ENCODE results near the gene KLHL2. TPM values are rescaled to one million over a fixed set of nuclear protein-coding genes. Genes with fewer than 3 reads are reported as not detected.
A peak's percentile ranks its signal among the peaks of the same experiment; 100 is the strongest.
"Not testable (repeated sequence)": the region's sequence is repeated elsewhere in the genome, so short reads cannot be mapped to it uniquely, and the experiment has no call there.

The KLHL2 gene
- total RNA-seq, 6 donors from 2014 or later = 25.1 to 57.6 (median 41.5) TPM

- Histone ChIP-seq H3K27ac (peak overlapping the region in 1 of 4 donors; percentile 8), H3K36me3 (peaks cover 0 to 43% (median 3%) of the 10 kb centered on the region in 4 donors), H3K4me3 (peak overlapping the region in 1 of 4 donors; percentile 99), H3K9me3 (no peaks in the 10 kb centered on the region), H3K27me3 (no peaks in the 10 kb centered on the region), H3K4me1 (peaks cover 11 to 29% (median 17%) of the 10 kb centered on the region in 4 donors)
- ATAC-seq (ENCODE audit: low FRiP score in 2 of 2) = no peak
- TF ChIP-seq, protein P1, sequence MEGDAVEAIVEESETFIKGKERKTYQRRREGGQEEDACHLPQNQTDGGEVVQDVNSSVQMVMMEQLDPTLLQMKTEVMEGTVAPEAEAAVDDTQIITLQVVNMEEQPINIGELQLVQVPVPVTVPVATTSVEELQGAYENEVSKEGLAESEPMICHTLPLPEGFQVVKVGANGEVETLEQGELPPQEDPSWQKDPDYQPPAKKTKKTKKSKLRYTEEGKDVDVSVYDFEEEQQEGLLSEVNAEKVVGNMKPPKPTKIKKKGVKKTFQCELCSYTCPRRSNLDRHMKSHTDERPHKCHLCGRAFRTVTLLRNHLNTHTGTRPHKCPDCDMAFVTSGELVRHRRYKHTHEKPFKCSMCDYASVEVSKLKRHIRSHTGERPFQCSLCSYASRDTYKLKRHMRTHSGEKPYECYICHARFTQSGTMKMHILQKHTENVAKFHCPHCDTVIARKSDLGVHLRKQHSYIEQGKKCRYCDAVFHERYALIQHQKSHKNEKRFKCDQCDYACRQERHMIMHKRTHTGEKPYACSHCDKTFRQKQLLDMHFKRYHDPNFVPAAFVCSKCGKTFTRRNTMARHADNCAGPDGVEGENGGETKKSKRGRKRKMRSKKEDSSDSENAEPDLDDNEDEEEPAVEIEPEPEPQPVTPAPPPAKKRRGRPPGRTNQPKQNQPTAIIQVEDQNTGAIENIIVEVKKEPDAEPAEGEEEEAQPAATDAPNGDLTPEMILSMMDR (IDR thresholded peaks at IDR 0.05) = no peak
- TF ChIP-seq POLR2AphosphoS5 (IDR thresholded peaks at IDR 0.05) (no peak), POLR2A (IDR thresholded peaks at IDR 0.05) (no peak), EP300 (IDR thresholded peaks at IDR 0.05) (no peak)
- 38 to 55% methylated on average over 1 of the region's 1 CpG for WGBS, 2 donors
- DNase-seq = no peak
These were observed 125.1 kb downstream of the KLHL2 start for GRCh38 chr4:165332502-165332901.

DNA sequence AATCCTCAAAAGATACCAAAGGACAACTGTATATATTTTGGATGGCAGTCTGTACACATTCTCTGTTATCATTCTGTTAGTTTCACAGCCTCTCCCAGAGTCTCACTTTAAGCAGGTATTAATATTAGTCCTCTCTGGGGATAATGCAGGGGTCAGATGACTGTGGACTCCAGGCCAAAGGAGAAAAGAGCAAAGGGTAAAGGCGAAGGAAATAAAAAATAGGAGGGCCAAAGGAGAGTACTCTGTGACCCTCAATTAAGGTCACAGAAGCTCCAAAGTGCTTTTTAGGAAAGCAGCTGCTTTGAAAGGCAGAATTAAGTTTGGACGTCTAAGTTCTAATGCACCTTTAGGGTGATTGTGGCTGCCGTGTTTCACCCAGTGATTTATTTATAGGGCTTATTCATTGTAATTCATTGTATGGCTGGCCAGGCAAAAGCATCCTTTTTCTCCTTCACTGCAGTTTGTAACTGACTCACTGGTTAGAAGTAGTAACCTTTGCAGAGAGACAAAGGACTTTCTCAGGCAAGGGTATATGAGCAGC lies 127.9 kb downstream of the KLHL2 start:
- H3K27ac ChIP-seq = no peak overlapping the region

DNA sequence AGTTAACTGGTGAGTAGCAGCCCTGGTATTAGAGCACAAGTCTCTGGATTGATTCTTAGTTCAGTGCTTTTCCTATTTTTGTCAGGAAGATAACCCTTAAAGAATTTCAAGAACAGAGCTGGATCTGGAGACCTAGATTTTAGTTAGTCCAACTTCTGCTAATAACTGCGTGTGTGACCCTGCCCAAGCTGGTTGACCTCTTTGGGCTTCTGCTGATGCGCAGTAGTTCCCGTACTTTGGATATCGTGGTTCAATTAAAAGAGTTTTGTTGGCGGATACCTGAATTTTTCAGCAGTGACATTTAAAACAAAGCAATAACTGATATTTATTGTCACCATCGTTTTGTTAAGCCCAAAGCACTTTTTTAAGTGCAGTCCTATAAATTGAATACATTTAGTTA lies 129.4 kb downstream of the KLHL2 start:
- no peak overlapping the region for H3K4me3 ChIP-seq
- TF ChIP-seq POLR2AphosphoS5 (IDR thresholded peaks at IDR 0.05) = no peak
- no peak for TF ChIP-seq EP300 (IDR thresholded peaks at IDR 0.05)
- TF ChIP-seq, protein P1 (IDR thresholded peaks at IDR 0.05) = no peak
- TF ChIP-seq POLR2A (IDR thresholded peaks at IDR 0.05) = no peak
- H3K36me3 ChIP-seq = peaks cover 4 to 61% (median 16%) of the 10 kb centered on the region in 4 donors
- ATAC-seq (ENCODE audit: low FRiP score in 2 of 2) (no peak), DNase-seq (no peak)
- no peaks in the 10 kb centered on the region for H3K27me3 ChIP-seq
- 90 to 92% methylated on average over 6 of the region's 6 CpGs for WGBS, 2 donors
- no peaks in the 10 kb centered on the region for H3K9me3 ChIP-seq
- H3K27ac ChIP-seq = no peak overlapping the region
- peaks cover 0 to 14% (median 0%) of the 10 kb centered on the region in 4 donors for H3K4me1 ChIP-seq

More for the DNA sequence above, 127.9 kb downstream of the KLHL2 start:
- Histone ChIP-seq H3K27me3 (no peaks in the 10 kb centered on the region), H3K4me1 (peaks cover 0 to 18% (median 0%) of the 10 kb centered on the region in 4 donors), H3K9me3 (no peaks in the 10 kb centered on the region), H3K36me3 (peaks cover 4 to 68% (median 12%) of the 10 kb centered on the region in 4 donors), H3K4me3 (no peak overlapping the region)
- WGBS, 2 donors = 80 to 87% methylated on average over 3 of the region's 3 CpGs
- ATAC-seq (ENCODE audit: low FRiP score in 2 of 2) (no peak), DNase-seq (no peak)
- TF ChIP-seq, protein P1 (IDR thresholded peaks at IDR 0.05) = no peak
- TF ChIP-seq POLR2AphosphoS5 (IDR thresholded peaks at IDR 0.05) (no peak), EP300 (IDR thresholded peaks at IDR 0.05) (no peak)

GRCh38 chr4:165342340-165342739 lies 135.0 kb downstream of the KLHL2 start:
- H3K36me3 ChIP-seq = peaks cover 4 to 44% (median 20%) of the 10 kb centered on the region in 4 donors
- H3K9me3 ChIP-seq; H3K4me3 ChIP-seq; H3K27me3 ChIP-seq; ATAC-seq (ENCODE audit: low FRiP score in 2 of 2); H3K4me1 ChIP-seq; H3K27ac ChIP-seq; DNase-seq: not testable (repeated sequence)
- WGBS, 2 donors = 98 to 99% methylated on average over 5 of the region's 5 CpGs
- peak in 1 of 4 donors; percentile 15 for TF ChIP-seq POLR2A (IDR thresholded peaks at IDR 0.05)

GRCh38 chr4:165343353-165344191 lies 136.2 kb downstream of the KLHL2 start:
- DNase-seq (no peak), ATAC-seq (ENCODE audit: low FRiP score in 2 of 2) (no peak)
- H3K27me3 ChIP-seq = no peaks in the 10 kb centered on the region
- no peak overlapping the region for H3K4me3 ChIP-seq
- H3K36me3 ChIP-seq = peaks cover 4 to 34% (median 18%) of the 10 kb centered on the region in 4 donors
- H3K4me1 ChIP-seq = no peaks in the 10 kb centered on the region
- TF ChIP-seq EP300 (IDR thresholded peaks at IDR 0.05) = no peak
- TF ChIP-seq, protein P1 (IDR thresholded peaks at IDR 0.05) = peak in 1 of 6 experiments; percentile 25
- no peak overlapping the region for H3K27ac ChIP-seq
- H3K9me3 ChIP-seq = no peaks in the 10 kb centered on the region
- WGBS, 2 donors = 74 to 78% methylated on average over 13 of the region's 13 CpGs
